Bronchial epithelial cell (primary cell): ENCODE data around the gene KRT80. TPM values are rescaled to one million over a fixed set of nuclear protein-coding genes. Genes with fewer than 3 reads are reported as not detected.

Experiments
- DNase-seq: peaks from one replicate; pipeline ENCODE4 v3.0.0-alpha.2; 2010; ENCODE audit warnings: low read depth
- FAIRE-seq: peaks from 2 replicates; lab custom pipeline; 2011; peaks lifted over from hg19 to GRCh38; lab: Jason Lieb, UNC
- H3K27me3 ChIP-seq: 2 replicates; pipeline ENCODE4 v1.5.1; 2011; ENCODE audit warnings: low read length; ENCODE audit not compliant: control insufficient read depth, insufficient read depth
- H3K36me3 ChIP-seq: 2 replicates; pipeline ENCODE4 v1.5.1; 2011; ENCODE audit warnings: low read length; ENCODE audit not compliant: control insufficient read depth, insufficient read depth
- H3K4me3 ChIP-seq: 2 replicates; pipeline ENCODE4 v1.5.1; 2011; ENCODE audit warnings: mild to moderate bottlenecking, low read depth, low read length, control low read depth
- total RNA-seq: library from RNA; depleted of rRNA; stranded (reverse); fragments of >200 nt; gene quantifications from 2 replicates; pipeline ENCODE4 v1.2.1, GENCODE V29; 2014
- TF ChIP-seq, protein P1 (sequence below): IDR thresholded peaks from 2 replicates; pipeline ENCODE4 v1.5.1; 2011; ENCODE audit warnings: mild to moderate bottlenecking, moderate library complexity, low read length, control low read depth, inconsistent platforms; ENCODE audit not compliant: insufficient read depth, severe bottlenecking

KRT80 gene
- total RNA-seq, 1 donor from 2014 or later: 14.7 TPM

- Histone ChIP-seq H3K4me3 (no peak overlapping the region), H3K36me3 (no peaks in the 10 kb centered on the region), H3K27me3 (peaks cover 4% of the 10 kb centered on the region)
- DNase-seq: no peak
- no peak for FAIRE-seq
- TF ChIP-seq, protein P1, sequence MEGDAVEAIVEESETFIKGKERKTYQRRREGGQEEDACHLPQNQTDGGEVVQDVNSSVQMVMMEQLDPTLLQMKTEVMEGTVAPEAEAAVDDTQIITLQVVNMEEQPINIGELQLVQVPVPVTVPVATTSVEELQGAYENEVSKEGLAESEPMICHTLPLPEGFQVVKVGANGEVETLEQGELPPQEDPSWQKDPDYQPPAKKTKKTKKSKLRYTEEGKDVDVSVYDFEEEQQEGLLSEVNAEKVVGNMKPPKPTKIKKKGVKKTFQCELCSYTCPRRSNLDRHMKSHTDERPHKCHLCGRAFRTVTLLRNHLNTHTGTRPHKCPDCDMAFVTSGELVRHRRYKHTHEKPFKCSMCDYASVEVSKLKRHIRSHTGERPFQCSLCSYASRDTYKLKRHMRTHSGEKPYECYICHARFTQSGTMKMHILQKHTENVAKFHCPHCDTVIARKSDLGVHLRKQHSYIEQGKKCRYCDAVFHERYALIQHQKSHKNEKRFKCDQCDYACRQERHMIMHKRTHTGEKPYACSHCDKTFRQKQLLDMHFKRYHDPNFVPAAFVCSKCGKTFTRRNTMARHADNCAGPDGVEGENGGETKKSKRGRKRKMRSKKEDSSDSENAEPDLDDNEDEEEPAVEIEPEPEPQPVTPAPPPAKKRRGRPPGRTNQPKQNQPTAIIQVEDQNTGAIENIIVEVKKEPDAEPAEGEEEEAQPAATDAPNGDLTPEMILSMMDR: no peak
These were observed 68.9 kb downstream of the KRT80 start for GRCh38 chr12:52122904-52123303.

- Histone ChIP-seq H3K27me3 (peaks cover 4% of the 10 kb centered on the region), H3K36me3 (no peaks in the 10 kb centered on the region), H3K4me3 (no peak overlapping the region)
- TF ChIP-seq, protein P1: no peak
- no peak for DNase-seq
- no peak for FAIRE-seq
These were observed 69.3 kb downstream of the KRT80 start for GRCh38 chr12:52122540-52122871.

DNA sequence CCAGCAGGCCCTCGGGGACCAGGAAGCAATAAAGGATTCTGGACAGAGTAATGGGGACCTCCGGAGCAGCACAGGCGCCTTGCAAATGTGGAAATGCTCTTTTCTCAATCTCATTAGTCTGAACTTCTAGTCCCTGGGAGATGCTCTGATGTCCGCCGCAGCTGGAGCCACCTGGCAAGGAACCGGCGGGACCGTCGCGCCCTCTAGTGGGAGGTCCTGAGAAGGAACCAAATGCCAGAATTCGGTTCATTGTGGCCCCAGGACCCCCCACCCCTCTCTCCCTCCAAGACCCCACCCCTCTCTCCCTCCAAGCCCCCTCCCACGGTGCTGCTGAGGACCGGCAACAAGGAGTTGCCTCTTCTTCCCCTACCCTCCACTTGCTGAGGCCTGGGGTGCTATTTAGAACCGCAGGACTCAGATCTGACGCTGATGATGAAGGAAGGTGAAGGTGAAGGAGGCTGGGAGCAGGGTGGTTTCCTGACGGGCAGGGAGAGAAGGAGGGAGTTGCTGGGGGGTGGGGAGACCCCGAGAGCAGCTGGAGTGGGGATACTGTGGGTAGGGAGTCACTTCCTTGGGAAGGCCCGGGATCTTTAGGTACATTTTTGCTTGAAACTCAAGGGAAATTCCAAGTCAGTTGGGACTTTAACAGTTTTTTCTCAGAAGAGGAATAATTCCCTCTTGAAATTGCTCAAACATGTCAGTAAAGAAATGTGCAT, 69.8 kb downstream of the KRT80 start:
- H3K27me3 ChIP-seq: peaks cover 4% of the 10 kb centered on the region
- TF ChIP-seq, protein P1: peak; percentile 87
- FAIRE-seq (no peak), DNase-seq (no peak)
- no peaks in the 10 kb centered on the region for H3K36me3 ChIP-seq
- no peak overlapping the region for H3K4me3 ChIP-seq

GRCh38 chr12:52120951-52121823, 70.6 kb downstream of the KRT80 start:
- TF ChIP-seq, protein P1: no peak

GRCh38 chr12:52119398-52120254, 72.2 kb downstream of the KRT80 start:
- FAIRE-seq: no peak
- no peak overlapping the region for H3K4me3 ChIP-seq
- H3K27me3 ChIP-seq: peaks cover 4% of the 10 kb centered on the region
- peak; percentile 37 for DNase-seq
- H3K36me3 ChIP-seq: no peaks in the 10 kb centered on the region
- TF ChIP-seq, protein P1: peak; percentile 81

More at GRCh38 chr12:52120951-52121823, 70.6 kb downstream of the KRT80 start:
- Histone ChIP-seq H3K27me3 (peaks cover 4% of the 10 kb centered on the region), H3K4me3 (no peak overlapping the region), H3K36me3 (no peaks in the 10 kb centered on the region)
- DNase-seq (no peak), FAIRE-seq (no peak)

Other genes with a start within 250 kb of the KRT80 start
- 12.1 and 15.6 TPM in 2 replicates for gene ACVR1B, start 240.3 kb downstream of the KRT80 start, total RNA-seq
- gene TAMALIN, start 185.1 kb downstream of the KRT80 start, total RNA-seq: under 0.01 TPM in 1 of 2 replicates, not detected in the other
- gene NR4A1, start 140.6 kb downstream of the KRT80 start, total RNA-seq: 0.38 and 0.79 TPM in 2 replicates
- 153 and 181 TPM in 2 replicates for gene ATG101, start 122.0 kb downstream of the KRT80 start, total RNA-seq
- gene SMIM41, start 112.3 kb downstream of the KRT80 start, total RNA-seq: 0.13 and 0.26 TPM in 2 replicates
- gene KRT7, start 41.2 kb upstream of the KRT80 start, total RNA-seq: 532 and 895 TPM in 2 replicates
- 0.26 TPM in 2 replicates for gene KRT86, start 82.6 kb upstream of the KRT80 start, total RNA-seq
- gene KRT81, start 99.5 kb upstream of the KRT80 start, total RNA-seq: 0.13 and 0.26 TPM in 2 replicates
- 0.13 TPM in 1 of 2 replicates, not detected in the other for gene KRT83, start 129.4 kb upstream of the KRT80 start, total RNA-seq
- not detected in 2 replicates for gene KRT85, start 175.5 kb upstream of the KRT80 start, total RNA-seq
- gene KRT84, start 193.6 kb upstream of the KRT80 start, total RNA-seq: not detected in 2 replicates
- gene KRT82, start 214.3 kb upstream of the KRT80 start, total RNA-seq: not detected in 2 replicates
- 1.8 and 7.3 TPM in 2 replicates for gene KRT75, start 242.4 kb upstream of the KRT80 start, total RNA-seq